ENCODE data around the gene SLAMF1.

GRCh38 chr1:160624464-160624863 is 22.4 kb downstream of the SLAMF1 start:
- TF ChIP-seq CTCF (IDR thresholded peaks at IDR 0.05) (no peak), POLR2A (IDR thresholded peaks at IDR 0.05) (no peak)

Data from adrenal gland (tissue), 5 donors.